Measurements from ENCODE around the gene MTM1. TPM values are rescaled to one million over a fixed set of nuclear protein-coding genes. Genes with fewer than 3 reads are reported as not detected.
A peak's percentile ranks its signal among the peaks of the same experiment; 100 is the strongest.

Gene MTM1
- total RNA-seq, 3 donors from 2014 or later (not counting 1 experiment from before 2014, with no cell fraction given), result 4.8 to 16.6 (median 6.1) TPM

GRCh38 chrX:150581093-150581775, 12.8 kb downstream of the MTM1 start:
- TF ChIP-seq CTCF (IDR thresholded peaks at IDR 0.05), result no peak
- no peaks in the 10 kb centered on the region for H3K4me1 Mint-ChIP-seq
- ATAC-seq (no peak), DNase-seq (no peak)
- H3K4me3 Mint-ChIP-seq, result no peak overlapping the region
- H3K9me3 Mint-ChIP-seq, result no peaks in the 10 kb centered on the region
- H3K27me3 Mint-ChIP-seq (ENCODE audit: low read depth in 2 of 2), result peaks cover 15 to 19% of the 10 kb centered on the region in 2 donors
- 100% methylated on average over 1 of the region's 4 CpGs for WGBS (ENCODE audit: insufficient coverage)
- no peaks in the 10 kb centered on the region for H3K27me3 ChIP-seq (ENCODE audit: control insufficient read depth, insufficient read depth, low read length)
- H3K36me3 Mint-ChIP-seq, result no peaks in the 10 kb centered on the region
- no peaks in the 10 kb centered on the region for H3K36me3 ChIP-seq (ENCODE audit: control insufficient read depth, insufficient read depth, low read length)
- no peaks in the 10 kb centered on the region for H3K9me3 ChIP-seq (ENCODE audit: control insufficient read depth, insufficient read depth, low read length)
- H3K27ac Mint-ChIP-seq, result no peak overlapping the region
- H3K27ac ChIP-seq (ENCODE audit: low read length), result no peak overlapping the region
- no peak overlapping the region for H3K4me3 ChIP-seq (ENCODE audit: low read length)
- peaks cover 3% of the 10 kb centered on the region for H3K4me1 ChIP-seq (ENCODE audit: control insufficient read depth, insufficient read depth, low read length)
- intact Hi-C loops (cut with micrococcal nuclease), result loop anchor here (10.0 kb wide), 1 partner anchor 216 kb away; the partner anchor contains the start of gene MAMLD1

GRCh38 chrX:150582338-150582948, 14.0 kb downstream of the MTM1 start:
- Mint-ChIP-seq H3K27me3 (ENCODE audit: low read depth in 2 of 2) (peaks cover 7 to 8% of the 10 kb centered on the region in 2 donors), H3K36me3 (no peaks in the 10 kb centered on the region), H3K4me1 (no peaks in the 10 kb centered on the region), H3K27ac (no peak overlapping the region), H3K4me3 (no peak overlapping the region), H3K9me3 (no peaks in the 10 kb centered on the region)
- H3K27ac ChIP-seq (ENCODE audit: low read length), result no peak overlapping the region
- H3K4me1 ChIP-seq (ENCODE audit: control insufficient read depth, insufficient read depth, low read length), result peaks cover 3% of the 10 kb centered on the region
- no peaks in the 10 kb centered on the region for H3K9me3 ChIP-seq (ENCODE audit: control insufficient read depth, insufficient read depth, low read length)
- no peak overlapping the region for H3K4me3 ChIP-seq (ENCODE audit: low read length)
- ATAC-seq (no peak), DNase-seq (no peak)
- intact Hi-C loops (cut with micrococcal nuclease), result loop anchor here (10.0 kb wide), 1 partner anchor 218 kb away; the partner anchor contains the start of gene MAMLD1
- no peaks in the 10 kb centered on the region for H3K36me3 ChIP-seq (ENCODE audit: control insufficient read depth, insufficient read depth, low read length)
- no peak for TF ChIP-seq CTCF (IDR thresholded peaks at IDR 0.05)
- H3K27me3 ChIP-seq (ENCODE audit: control insufficient read depth, insufficient read depth, low read length), result no peaks in the 10 kb centered on the region

GRCh38 chrX:150587585-150588503, 19.4 kb downstream of the MTM1 start:
- no peaks in the 10 kb centered on the region for H3K9me3 ChIP-seq (ENCODE audit: control insufficient read depth, insufficient read depth, low read length)
- H3K4me1 Mint-ChIP-seq, result peaks cover 0 to 5% of the 10 kb centered on the region in 2 donors
- H3K27ac ChIP-seq (ENCODE audit: low read length), result no peak overlapping the region
- WGBS (ENCODE audit: insufficient coverage), result 88% methylated on average over 5 of the region's 8 CpGs
- H3K36me3 ChIP-seq (ENCODE audit: control insufficient read depth, insufficient read depth, low read length), result no peaks in the 10 kb centered on the region
- intact Hi-C loops (cut with micrococcal nuclease), result loop anchor here (5.0 to 10.0 kb wide), 2 partner anchors 223 to 626 kb away; partner anchors contain the start of gene MAMLD1
- TF ChIP-seq CTCF (IDR thresholded peaks at IDR 0.05), result peak; percentile 67
- no peaks in the 10 kb centered on the region for H3K27me3 ChIP-seq (ENCODE audit: control insufficient read depth, insufficient read depth, low read length)
- H3K27me3 Mint-ChIP-seq (ENCODE audit: low read depth in 2 of 2), result no peaks in the 10 kb centered on the region
- no peaks in the 10 kb centered on the region for H3K4me1 ChIP-seq (ENCODE audit: control insufficient read depth, insufficient read depth, low read length)
- peak in 1 of 2 donors; percentile 71 for DNase-seq
- H3K27ac Mint-ChIP-seq, result no peak overlapping the region
- H3K9me3 Mint-ChIP-seq, result no peaks in the 10 kb centered on the region
- no peak overlapping the region for H3K4me3 Mint-ChIP-seq
- no peak overlapping the region for H3K4me3 ChIP-seq (ENCODE audit: low read length)
- H3K36me3 Mint-ChIP-seq, result no peaks in the 10 kb centered on the region
- peak in 1 of 3 donors; percentile 54 for ATAC-seq
